ENCODE results near the gene NTNG2. TPM values are rescaled to one million over a fixed set of nuclear protein-coding genes. Genes with fewer than 3 reads are reported as not detected.
"Not testable (repeated sequence)": the region's sequence is repeated elsewhere in the genome, so short reads cannot be mapped to it uniquely, and the experiment has no call there.

Gene NTNG2, protein sequence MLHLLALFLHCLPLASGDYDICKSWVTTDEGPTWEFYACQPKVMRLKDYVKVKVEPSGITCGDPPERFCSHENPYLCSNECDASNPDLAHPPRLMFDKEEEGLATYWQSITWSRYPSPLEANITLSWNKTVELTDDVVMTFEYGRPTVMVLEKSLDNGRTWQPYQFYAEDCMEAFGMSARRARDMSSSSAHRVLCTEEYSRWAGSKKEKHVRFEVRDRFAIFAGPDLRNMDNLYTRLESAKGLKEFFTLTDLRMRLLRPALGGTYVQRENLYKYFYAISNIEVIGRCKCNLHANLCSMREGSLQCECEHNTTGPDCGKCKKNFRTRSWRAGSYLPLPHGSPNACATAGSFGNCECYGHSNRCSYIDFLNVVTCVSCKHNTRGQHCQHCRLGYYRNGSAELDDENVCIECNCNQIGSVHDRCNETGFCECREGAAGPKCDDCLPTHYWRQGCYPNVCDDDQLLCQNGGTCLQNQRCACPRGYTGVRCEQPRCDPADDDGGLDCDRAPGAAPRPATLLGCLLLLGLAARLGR
- 0.58 and 0.63 TPM in 2 replicates for total RNA-seq

DNA sequence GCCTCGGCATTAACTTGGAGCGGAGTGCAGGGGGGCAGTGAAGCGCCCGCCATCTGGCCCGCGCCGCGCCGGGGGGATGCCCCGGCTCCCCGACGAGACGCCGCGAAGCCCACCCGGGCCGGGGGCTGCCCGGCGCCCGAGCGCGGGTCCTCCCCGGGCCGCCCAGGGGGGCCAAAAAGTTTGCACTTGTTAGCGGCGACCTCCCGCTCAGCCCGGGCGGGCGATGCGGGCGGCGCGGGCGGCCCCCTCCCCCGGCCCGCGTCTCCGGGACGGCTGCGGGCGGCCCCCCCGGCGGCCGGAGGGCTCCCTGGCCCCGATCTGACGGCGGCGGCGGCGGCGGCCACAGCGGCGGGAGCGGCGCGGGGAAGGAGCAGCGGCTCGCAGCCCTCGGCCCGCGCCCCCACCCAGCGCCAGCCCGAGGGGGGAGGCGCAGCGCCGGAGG lies at the start of gene NTNG2:
Gene NTNG2 (plus strand): TSS at position 316 of the 442 bp plus-strand sequence. CDS start 4,774 bp downstream, outside the sequence.
- DNase-seq (ENCODE audit: extremely low read depth, low read depth, low spot score) = no peak

DNA sequence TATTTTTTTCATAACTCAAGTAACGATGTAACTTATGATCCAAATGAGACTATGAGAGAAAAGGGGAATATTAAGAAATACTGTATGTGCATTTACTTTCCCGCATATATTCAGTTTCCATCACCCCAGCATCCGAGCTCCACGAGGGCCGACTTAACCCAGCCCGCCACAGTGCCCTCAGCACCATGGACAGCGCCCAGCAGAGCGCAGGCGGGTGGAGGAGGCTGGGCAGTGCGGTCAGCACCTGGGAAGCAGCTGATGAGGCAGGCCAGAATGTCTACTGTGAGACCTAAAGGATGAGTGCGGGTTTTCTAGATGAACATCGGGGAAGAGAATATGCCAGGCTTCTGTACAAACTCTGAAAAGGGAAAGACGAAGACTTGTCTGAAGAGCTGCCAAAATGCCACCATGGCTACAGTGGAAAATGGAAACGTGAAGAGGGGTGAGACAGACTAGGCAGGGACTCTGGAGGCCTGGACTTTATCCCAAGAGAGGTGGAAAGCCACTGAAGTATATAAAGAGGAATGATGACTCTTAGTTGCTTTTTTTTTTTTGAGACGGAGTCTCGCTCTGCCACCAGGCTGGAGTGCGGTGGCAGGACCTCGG lies 47.7 kb upstream of the NTNG2 start:
- DNase-seq (ENCODE audit: extremely low read depth, low read depth, low spot score) = no peak

DNA sequence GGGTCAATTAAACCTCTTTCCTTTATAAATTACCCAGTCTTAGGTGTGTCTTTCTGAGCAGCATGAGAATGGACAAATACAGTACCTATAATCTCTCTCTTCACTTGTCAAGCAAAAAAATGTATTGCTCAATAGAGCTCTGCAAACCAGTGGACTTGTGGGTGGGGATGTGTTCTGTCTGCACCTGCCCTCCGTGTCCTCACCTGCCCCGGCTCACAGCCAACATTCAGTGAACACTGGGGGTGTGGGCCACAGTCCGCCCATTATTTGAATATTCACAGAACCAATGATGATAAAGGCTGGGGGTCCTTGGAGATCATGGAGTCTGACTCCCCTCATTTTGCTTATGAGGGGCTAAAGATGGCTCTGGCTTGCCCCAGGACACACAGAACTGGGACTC lies 45.3 kb upstream of the NTNG2 start:
- DNase-seq (ENCODE audit: extremely low read depth, low read depth, low spot score) = no peak

DNA sequence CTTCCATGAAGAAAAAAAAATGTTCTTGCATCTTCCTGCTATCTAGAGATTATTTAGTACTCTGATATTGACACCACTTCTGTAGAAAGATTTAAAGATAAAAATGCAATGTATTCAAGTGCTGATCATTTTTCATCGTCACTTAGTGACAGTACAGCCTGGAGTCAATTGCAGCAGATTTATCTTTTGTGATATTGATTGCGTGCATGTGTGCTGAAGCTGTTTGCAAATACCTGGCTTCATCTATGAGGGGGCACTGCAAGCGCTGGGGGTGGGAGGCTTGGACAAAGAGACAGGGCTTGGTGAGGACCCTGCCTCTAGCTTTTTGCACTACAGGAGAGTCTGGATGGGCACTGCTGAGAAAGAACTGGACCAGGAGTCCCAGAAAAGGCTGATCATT lies 44.2 kb upstream of the NTNG2 start:
- DNase-seq (ENCODE audit: extremely low read depth, low read depth, low spot score) = no peak

DNA sequence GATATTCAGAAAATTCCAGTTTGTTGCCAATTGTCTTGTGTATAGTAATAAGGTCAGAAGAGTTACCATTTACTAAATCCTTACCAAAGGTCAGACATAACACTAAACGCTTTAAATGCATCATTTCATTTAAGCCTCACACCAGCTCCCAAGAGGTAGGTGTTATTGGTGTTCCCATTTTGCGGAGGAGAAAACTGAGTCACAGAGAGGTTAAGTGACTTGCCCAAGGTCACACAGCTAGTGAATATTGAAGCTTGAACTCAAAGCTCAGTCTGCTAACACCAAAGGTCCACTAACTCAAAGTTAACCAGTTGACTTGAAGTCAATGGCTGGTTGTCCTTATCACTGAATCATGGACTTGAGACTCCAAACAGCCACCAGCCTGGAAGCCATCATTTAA lies 40.8 kb upstream of the NTNG2 start:
- no peak for DNase-seq (ENCODE audit: extremely low read depth, low read depth, low spot score)

DNA sequence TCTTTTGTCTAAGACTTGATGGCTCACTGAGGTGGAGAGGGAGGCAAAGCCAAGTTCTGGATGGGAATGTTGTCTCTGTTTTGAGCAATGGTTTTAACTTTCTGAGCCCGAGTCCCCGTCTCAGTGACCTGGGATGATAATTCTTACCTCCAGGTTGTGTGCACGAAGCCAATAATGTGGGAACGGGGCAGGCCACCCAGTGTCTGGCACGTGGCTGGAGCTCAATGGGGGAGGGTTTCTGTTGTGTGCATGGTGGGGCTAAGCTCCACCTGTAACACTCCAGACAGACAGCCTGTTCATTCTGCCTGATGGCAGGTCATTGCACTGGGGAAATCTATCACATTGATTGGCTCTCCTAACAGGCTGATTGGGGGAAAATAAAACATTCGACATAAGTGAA lies 37.1 kb upstream of the NTNG2 start:
- DNase-seq (ENCODE audit: extremely low read depth, low read depth, low spot score) = no peak

DNA sequence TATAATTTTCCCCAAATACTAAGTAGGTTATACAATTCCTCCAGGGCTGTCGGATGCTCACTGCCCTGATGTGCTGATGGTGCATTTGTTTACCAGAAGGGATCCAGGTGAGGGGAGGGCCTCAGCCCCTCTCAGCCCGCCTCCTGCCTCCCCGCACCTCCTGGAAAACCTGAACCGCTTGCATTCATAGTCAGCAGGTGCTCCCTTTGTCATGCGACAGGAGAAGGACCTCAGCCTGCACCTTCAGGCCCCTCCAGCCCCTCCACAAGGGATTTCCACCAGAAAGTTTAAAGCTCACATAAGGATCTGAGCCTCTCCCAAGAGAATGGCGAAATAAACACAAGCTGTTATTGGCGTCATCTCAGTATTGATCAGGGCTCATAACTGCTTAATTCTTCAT lies 36.5 kb upstream of the NTNG2 start:
- DNase-seq (ENCODE audit: extremely low read depth, low read depth, low spot score) = no peak

DNA sequence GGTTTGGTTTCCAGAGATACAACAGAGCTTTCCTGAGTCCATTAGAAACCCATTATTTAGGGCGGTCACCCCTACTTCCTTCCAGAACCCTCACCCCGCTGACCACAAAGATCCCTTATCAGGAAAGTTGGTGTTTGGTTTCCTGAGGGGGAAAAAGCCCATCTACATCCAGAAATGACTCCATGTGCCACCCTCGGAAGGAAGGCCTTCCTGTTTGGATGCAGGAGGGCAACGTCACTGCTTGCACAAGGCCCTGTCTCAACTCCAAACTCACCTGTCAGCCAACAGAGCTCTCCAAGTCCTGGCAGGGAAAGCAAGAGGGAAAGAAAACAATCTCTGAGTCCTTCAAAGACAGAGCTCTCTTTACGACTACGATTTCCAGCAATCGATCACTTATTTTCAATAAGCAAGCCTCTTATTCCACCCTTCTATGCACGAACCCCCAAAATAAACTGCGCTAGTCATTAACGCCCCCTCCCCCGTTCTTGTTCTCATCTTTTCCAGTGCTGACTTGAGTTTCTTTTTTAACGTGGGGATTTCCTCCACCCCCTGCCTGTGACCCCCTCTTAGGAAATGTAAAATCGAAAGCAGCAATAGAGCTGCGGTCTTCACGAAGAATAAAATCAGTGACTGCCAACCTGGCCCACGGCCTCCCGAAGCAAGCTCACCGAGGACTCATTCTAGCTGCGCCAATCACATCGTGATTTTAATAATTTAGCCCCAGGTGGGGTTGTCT lies 35.7 kb upstream of the NTNG2 start:
- DNase-seq (ENCODE audit: extremely low read depth, low read depth, low spot score) = no peak

DNA sequence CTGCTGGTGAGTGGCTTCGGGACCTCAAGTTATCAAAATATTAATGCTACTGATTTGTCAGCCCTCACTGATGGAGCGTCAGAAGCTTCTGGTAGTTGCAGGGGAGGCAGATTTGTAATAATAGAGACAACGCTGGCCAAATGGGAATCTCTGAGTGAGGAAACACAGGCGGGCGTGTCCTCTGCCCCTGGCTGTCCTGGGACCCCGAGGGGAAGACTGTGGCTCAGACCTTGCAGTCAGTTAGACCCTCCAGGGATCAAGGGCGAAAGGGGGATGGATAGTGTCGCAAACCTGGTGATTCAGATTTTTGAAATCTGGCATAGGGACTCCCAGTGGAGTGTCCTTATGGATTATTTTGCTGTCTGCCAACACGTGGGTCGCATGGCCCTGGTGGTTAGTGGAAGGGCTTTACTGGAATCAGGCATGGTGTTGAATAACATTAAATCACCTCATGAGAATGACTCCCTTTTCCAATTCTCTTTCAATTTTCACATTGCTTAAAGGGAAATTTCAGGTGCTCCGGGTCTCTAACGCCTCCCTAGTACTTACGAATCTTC lies 35.1 kb upstream of the NTNG2 start:
- DNase-seq (ENCODE audit: extremely low read depth, low read depth, low spot score) = no peak

DNA sequence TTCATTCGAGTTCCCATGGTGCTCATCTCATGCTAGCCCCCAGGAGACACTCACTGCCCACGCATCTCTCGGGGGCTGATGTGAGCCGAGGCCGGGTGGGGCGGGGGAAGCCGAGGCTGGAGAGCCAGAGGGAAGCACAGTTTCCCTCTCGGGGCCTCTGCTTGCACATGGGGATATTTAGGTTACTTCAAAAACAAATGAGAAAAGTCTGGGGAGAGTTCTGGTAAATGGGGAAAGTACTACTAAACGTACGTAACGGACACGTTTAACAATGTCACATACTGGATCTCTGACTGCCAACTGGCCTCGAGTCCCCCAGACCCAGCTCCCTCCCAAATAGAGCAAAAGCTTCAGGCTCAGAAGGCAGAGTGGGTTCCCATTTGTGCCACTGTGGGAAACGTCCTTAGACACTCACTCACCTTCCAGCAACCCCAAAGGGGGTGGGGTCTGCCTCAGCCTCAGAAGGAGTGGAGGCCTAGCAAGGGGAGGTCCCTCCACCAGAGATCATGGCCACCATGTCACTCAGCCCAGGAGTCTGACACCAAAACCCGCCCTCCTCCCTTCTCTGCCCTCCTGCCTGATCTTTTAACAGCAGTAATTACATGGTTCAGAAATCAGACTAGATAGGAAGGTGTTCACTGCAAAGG lies 33.8 kb upstream of the NTNG2 start:
- DNase-seq (ENCODE audit: extremely low read depth, low read depth, low spot score) = no peak

DNA sequence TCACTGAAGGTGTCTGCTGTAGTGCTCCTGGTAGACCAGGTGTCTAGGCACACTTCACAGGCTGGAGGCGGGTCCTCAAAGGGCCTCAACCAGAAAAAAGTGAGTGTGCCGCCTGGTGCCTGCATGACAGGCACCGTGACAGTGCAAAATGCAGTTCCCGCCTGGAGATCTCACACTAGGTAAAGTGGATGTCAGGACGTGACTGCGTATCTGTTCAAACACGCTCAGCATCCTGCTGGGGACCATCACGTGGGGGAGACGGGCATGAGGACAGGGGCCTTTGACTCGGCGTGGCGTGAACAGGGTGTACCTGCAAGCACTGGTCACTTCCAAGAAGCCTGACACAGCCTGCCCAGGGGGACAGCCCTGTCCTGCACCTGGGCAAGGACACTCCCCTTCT lies 32.3 kb upstream of the NTNG2 start:
- no peak for DNase-seq (ENCODE audit: extremely low read depth, low read depth, low spot score)

DNA sequence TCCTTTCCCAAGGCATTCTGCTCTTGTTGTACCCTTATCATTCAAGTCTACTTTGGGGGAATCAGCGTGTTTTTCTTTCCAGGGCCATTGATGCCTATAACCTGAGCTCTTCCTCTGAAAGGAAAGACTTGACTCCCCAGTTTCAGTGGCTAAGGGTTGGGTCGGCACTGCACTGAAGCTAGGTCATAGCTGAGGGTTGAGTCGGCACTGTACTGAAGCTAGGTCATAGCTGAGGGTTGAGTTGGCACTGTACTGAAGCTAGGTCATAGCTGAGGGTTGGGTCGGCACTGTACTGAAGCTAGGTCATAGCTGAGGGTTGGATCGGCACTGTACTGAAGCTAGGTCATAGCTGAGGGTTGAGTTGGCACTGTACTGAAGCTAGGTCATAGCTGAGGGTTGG lies 27.8 kb upstream of the NTNG2 start:
- not testable (repeated sequence) for DNase-seq (ENCODE audit: extremely low read depth, low read depth, low spot score)

DNA sequence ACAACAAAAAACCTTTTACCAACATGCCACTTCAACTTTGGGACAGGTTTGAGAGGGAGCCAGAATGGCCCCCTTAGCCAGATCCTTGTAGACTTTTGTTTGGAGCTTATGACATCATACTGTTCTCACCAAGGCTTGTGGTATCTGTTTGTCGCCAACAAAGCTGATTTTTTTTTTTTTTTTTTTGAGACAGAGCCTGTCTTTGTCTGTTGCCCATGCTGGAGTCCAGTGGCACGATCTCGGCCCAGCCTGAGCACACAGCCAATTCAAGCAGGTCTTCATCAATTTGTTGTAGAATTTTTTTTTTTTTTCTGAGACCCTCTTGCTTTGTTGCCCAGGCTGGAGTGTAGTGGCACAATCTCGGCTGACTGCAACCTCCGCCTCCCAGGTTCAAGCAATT lies 26.4 kb upstream of the NTNG2 start:
- DNase-seq (ENCODE audit: extremely low read depth, low read depth, low spot score) = no peak

DNA sequence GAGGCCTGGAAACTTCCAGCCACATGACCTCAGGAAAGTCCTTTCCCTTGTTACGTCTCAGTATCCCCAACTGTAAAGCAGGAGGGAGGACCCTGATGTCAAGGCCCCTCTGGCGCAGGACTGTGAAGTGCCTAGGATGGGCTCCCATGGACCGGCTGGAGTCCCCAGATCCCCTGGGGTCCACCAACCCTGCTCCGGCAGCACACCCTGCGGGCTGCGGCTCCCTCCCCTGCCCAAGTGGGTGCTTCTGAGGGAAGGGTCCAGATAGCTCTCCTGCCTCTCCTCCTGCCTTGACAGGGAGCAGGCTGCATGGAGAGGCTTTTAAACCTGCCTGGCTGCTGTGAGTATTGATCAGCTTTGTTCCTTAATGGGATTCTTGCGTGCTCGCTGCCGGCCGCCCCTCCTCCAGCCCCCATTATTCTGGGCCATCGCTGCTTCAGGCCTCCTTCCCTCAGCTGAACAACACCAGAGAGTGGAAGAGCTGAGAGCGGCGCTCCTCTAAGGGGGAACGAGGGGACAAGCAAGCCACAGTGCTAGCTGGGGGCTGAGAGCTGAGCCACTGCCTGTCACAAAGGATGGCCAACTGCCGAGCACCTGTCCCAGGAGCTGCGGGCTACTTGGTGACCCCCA lies 25.6 kb upstream of the NTNG2 start:
- DNase-seq (ENCODE audit: extremely low read depth, low read depth, low spot score) = no peak

DNA sequence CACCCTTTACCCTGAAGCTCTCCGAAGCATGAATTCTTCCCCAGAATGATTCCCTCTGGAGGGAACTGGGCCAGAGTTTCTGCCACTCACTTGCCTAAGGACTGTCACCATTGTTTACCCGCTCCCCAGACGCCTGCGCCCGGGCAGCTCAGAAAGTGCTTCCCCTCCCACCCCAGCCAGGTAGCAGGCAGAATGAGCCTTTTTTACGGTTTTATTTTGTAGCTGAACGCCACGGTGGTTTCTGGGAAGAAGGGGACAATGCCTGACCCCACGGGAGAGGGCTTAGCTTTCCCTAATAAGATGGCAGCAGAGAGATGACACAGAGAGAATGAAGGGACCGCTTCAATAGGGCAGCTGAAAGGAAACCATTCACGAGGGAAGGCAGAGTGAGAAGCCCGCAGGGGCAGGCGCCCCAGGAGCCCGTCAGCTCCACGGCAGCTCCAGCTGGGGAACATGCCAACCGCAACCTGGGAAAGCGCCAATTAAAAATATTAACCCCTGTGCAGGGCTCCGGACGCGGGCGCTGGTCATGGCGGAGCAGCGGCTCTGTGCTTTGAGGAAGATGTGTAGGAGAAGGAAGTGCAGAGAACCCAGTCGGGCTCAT lies 20.4 kb upstream of the NTNG2 start:
- DNase-seq (ENCODE audit: extremely low read depth, low read depth, low spot score) = no peak

DNA sequence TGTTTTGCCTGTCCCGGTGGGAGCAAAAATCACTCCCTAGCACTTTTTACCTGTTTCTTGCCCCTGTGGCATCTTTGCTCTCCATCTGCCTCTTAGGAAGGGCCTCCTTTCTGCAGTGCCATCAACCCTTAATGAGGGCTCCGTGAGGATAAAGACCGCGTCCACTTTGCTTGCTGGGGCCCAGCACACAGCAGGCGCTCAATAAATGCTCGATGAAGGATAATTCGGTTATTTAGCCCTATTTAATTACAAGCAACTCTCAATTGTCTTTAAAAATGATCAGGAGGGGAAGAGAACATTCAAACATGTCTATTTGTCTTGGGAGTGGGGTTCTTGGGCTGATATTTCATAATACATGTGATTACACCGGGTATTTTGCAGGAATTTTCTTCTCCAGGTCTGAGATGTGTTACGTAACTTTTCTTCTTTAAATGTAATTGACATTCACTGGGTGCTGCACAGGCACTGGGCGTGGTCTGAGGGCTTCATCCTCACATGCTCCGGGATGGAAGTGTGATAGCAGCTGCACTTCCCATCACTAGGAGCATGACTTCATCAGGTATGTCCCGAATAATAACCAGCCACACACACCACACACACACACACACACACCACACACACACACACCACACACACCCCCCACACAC lies 19.8 kb upstream of the NTNG2 start:
- DNase-seq (ENCODE audit: extremely low read depth, low read depth, low spot score) = no peak

DNA sequence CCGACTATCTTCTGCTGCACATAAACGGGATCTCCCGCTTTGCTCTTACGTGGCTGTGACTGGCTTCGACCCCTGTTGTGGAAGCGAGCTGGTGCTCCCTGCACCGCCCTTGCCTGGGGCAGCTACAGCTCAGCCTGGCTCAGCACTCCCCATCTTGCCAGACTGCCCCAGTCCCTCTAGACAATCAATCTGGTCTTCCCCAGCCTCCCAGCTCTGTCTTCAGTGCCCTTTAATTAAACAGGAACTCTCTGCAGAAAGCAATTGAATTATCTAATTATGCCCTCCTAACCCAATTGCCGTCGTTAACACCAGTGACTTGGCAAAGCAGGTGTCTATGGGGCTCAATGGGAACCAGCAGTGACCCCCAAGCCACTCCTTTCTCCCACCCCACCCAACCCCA lies 18.9 kb upstream of the NTNG2 start:
- DNase-seq (ENCODE audit: extremely low read depth, low read depth, low spot score) = no peak

DNA sequence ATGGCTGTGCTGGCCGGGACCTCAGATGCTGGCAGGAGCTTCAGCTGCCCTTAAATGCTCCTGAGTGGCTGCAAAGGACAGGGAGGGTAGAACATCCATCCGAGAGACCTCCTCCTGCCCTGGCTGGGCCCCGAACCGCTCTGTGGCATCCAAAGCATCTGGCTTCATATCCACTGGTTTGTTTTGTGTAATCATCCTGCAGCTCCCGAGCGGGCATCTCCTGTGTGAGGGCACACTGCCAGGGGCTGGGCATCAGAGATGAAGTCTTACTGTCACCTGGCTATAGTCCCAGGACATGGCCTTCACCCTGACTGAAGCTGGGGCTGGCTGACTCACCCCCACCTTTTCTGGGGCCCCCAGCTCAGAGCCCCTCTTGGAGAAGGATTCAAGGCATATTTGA lies 18.5 kb upstream of the NTNG2 start:
- no peak for DNase-seq (ENCODE audit: extremely low read depth, low read depth, low spot score)

DNA sequence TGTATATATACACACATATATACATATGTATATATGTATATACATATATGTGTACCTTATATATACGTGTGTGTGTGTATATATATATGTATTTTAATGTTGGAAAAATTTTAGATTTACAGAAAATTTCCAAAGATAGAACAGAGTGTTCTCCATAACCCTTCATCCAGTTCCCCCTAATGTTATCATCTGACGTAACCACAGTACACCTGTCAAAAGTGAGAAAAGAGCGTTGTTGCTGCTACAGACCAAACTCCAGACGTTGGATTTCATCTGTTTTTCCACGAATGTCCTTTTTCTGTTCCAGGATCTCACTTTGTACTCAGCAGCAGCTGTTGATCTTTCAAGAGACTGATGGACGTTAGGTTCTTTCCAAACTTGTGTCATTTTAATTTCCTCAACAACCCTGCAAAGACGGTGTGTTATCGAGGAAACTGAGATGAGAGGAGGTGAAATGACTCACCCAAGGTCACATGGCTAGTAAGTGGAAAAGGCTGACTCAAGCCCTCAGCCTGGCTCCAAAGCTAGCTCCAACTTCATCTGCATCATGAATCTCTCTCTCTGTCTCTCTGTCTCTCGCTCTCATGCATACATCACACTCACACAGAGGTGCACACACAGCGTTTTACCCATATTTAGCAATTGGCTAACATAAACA lies 17.0 kb upstream of the NTNG2 start:
- no peak for DNase-seq (ENCODE audit: extremely low read depth, low read depth, low spot score)

Measured in glomerular endothelial cell (primary cell).